WTC11 (cell line): ENCODE measurements around the gene DUSP6.

ENCODE experiments used
- CREB1 ChIP-seq: sonication (generic); formaldehyde crosslinking; IDR thresholded peaks from 2 replicates; pipeline ENCODE4 v1.8.0; 2023; ENCODE audit warnings: mild to moderate bottlenecking, missing genetic modification reagents
- CREM ChIP-seq: sonication (generic); formaldehyde crosslinking; IDR thresholded peaks from 2 replicates; pipeline ENCODE4 v1.8.1; 2022; ENCODE audit warnings: mild to moderate bottlenecking, missing genetic modification reagents, moderate library complexity
- ELF4 ChIP-seq: sonication (generic); formaldehyde crosslinking; IDR thresholded peaks from 2 replicates; pipeline ENCODE4 v1.8.1; 2022; ENCODE audit warnings: low read depth, mild to moderate bottlenecking, moderate library complexity, missing genetic modification reagents
- JUN ChIP-seq: sonication (generic); formaldehyde crosslinking; IDR thresholded peaks from 2 replicates; pipeline ENCODE4 v1.8.0; 2023; ENCODE audit warnings: mild to moderate bottlenecking, missing genetic modification reagents
- MAX ChIP-seq: sonication (generic); formaldehyde crosslinking; IDR thresholded peaks from 2 replicates; pipeline ENCODE4 v1.8.0; 2022; ENCODE audit warnings: mild to moderate bottlenecking, missing genetic modification reagents
- SMAD3 ChIP-seq: sonication (generic); formaldehyde crosslinking; IDR thresholded peaks from 2 replicates; pipeline ENCODE4 v1.8.0; 2022; ENCODE audit warnings: missing genetic modification reagents, mild to moderate bottlenecking, borderline replicate concordance
- ZNF219 ChIP-seq: sonication (generic); formaldehyde crosslinking; IDR thresholded peaks from 2 replicates; pipeline ENCODE4 v1.8.0; 2023; ENCODE audit warnings: missing genetic modification reagents, mild to moderate bottlenecking, borderline replicate concordance
- TF ChIP-seq, protein P1 (sequence below): fragments of 200-600 bp; IDR thresholded peaks from 2 replicates; pipeline ENCODE4 v1.8.0; 2022; ENCODE audit warnings: antibody characterized with exemption

DNA sequence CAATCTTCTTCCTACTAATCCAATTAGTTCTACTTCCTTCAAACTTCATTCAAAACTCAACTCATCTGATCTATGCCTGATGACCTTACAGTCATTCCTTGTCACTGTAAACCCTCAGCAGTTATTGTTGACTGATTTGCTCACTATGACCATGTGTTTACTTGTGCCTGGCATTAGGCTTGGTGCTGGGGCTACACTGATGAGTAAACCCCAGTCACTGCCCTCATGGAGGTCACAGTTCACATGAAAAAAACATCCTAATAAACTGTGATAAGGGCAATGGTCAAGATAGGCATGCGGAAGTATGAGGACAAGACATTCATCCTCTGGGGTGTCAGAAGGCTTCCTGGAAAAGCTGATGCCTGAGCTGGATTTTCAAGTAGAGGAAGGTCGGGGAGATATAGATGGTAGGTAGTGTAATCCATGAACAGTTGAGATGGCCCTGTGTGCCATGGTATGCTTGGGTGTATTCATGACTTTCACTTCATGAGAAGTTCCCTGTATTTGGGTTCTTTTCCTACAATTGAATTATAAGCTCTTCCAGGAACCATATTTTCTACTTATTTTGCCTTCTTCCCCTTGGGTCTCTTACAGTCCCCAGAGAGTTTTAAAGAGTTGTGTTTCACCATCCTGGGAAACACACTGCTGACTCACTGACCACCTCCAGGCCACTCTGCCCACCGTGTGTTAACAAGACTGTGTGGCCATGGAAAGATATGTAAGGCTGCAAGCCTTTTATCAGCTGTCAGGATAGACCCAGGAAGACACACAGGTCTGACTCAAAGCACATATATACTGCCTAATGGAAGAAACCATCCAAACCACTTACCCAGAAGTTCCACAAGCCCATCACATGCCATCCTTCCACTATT is 38.7 kb upstream of the DUSP6 start:
- TF ChIP-seq, protein P1, sequence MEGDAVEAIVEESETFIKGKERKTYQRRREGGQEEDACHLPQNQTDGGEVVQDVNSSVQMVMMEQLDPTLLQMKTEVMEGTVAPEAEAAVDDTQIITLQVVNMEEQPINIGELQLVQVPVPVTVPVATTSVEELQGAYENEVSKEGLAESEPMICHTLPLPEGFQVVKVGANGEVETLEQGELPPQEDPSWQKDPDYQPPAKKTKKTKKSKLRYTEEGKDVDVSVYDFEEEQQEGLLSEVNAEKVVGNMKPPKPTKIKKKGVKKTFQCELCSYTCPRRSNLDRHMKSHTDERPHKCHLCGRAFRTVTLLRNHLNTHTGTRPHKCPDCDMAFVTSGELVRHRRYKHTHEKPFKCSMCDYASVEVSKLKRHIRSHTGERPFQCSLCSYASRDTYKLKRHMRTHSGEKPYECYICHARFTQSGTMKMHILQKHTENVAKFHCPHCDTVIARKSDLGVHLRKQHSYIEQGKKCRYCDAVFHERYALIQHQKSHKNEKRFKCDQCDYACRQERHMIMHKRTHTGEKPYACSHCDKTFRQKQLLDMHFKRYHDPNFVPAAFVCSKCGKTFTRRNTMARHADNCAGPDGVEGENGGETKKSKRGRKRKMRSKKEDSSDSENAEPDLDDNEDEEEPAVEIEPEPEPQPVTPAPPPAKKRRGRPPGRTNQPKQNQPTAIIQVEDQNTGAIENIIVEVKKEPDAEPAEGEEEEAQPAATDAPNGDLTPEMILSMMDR = no peak
- no peak for TF ChIP-seq CREM (CRISPR knock-in tag)
- TF ChIP-seq CREB1 = no peak
- no peak for TF ChIP-seq MAX (CRISPR knock-in tag)
- no peak for TF ChIP-seq JUN (CRISPR knock-in tag)
- TF ChIP-seq ELF4 = no peak
- TF ChIP-seq SMAD3 (CRISPR knock-in tag) = no peak
- no peak for TF ChIP-seq ZNF219 (CRISPR knock-in tag)
